Measurements from ENCODE around the gene SPDYA. TPM values are rescaled to one million over a fixed set of nuclear protein-coding genes. Genes with fewer than 3 reads are reported as not detected.
A peak's percentile ranks its signal among the peaks of the same experiment; 100 is the strongest.

SPDYA gene
- total RNA-seq, 2 donors from 2014 or later = 11.2 to 18.7 TPM

DNA sequence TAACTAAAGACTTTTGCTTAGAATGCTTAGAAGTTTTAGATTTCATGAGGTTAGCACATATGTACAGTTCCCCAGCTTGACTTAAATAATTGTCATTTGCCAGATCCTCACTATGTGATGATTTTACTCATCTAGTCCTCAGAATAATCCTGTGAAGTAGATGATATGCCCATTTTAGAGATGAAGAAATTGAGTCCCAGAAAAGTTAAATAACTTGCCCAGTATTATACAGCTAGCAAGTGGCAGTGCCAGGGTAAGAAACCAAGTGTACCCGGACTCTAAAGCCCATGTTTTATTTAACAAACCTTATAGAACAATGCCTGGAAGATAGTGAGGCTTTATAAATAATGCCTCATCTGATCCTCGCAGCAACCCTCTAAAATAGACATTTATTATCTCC, 28.3 kb downstream of the SPDYA start:
- no peak overlapping the region for H3K4me3 Mint-ChIP-seq
- DNase-seq (no peak), ATAC-seq (no peak)
- no peaks in the 10 kb centered on the region for H3K9me3 ChIP-seq (ENCODE audit: control insufficient read depth, low read length, poor library complexity, severe bottlenecking)
- H3K27ac Mint-ChIP-seq = no peak overlapping the region
- no peaks in the 10 kb centered on the region for H3K36me3 Mint-ChIP-seq (ENCODE audit: low read depth)
- H3K27me3 Mint-ChIP-seq = no peaks in the 10 kb centered on the region
- H3K4me1 Mint-ChIP-seq = no peaks in the 10 kb centered on the region

DNA sequence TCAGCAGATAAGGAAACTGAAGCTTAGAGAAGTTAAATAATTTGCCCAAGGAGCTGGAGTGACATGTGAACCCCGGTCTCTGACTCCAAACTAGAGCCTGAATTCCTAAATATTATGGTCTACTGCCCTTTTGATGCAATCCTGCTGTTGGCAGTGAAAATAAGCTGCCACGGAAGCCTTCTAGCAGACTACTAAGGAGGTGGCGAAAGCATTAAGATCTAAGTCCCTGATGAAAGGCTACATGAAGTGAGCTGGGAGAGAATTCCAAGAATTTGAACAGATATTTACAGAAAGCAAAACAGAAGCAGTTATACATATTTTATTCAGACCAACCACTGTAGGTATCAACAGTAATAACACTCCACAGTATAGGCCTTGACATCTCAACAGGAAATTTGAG, 31.4 kb downstream of the SPDYA start:
- H3K27ac Mint-ChIP-seq = no peak overlapping the region
- no peaks in the 10 kb centered on the region for H3K27me3 Mint-ChIP-seq
- ATAC-seq (no peak), DNase-seq (no peak)
- H3K4me1 Mint-ChIP-seq = no peaks in the 10 kb centered on the region
- H3K36me3 Mint-ChIP-seq (ENCODE audit: low read depth) = peaks cover under 1% of the 10 kb centered on the region
- no peaks in the 10 kb centered on the region for H3K9me3 ChIP-seq (ENCODE audit: control insufficient read depth, low read length, poor library complexity, severe bottlenecking)
- no peak overlapping the region for H3K4me3 Mint-ChIP-seq

DNA sequence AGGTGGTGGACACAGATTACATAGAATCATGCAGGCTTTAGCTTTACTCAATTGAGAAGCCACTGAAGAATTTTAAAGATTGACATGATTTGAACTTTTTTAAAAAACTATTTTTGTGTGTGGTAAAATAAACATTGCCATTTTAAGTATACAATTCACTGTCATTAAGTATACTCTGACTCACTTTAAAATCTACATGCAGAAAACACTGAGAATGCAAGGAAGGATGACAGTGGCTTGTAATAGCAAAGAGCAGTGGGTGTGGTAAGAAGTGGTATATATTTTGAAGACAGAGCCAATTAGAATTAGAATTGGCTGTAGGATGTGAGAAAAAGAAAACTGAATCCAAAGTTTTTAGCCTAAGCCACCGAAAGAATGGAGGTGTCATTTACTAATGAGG, 44.6 kb downstream of the SPDYA start:
- ATAC-seq (no peak), DNase-seq (no peak)
- Mint-ChIP-seq H3K4me1 (peaks cover 7% of the 10 kb centered on the region), H3K36me3 (ENCODE audit: low read depth) (peaks cover 3% of the 10 kb centered on the region), H3K4me3 (no peak overlapping the region), H3K27ac (no peak overlapping the region), H3K27me3 (no peaks in the 10 kb centered on the region)
- H3K9me3 ChIP-seq (ENCODE audit: control insufficient read depth, low read length, poor library complexity, severe bottlenecking) = no peaks in the 10 kb centered on the region

DNA sequence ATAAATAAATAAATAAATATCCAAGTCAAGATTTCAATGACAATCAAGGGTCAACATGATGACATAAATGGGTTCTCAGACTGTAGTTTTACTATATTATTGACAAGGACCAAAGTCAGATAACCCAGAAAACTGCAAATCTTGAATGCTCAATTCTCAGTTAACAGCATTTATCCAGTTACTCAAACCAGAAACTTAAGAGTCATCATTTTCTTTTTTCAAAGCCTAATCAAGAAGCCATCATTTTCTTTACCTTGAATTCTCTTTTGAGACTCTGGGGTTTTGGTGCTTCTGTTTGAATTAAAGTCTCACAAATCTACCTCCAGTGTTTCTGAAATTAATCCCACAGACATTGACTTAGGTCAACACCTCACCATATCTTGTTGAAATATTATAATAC, 45.3 kb downstream of the SPDYA start:
- DNase-seq = no peak
- Mint-ChIP-seq H3K4me3 (no peak overlapping the region), H3K27me3 (no peaks in the 10 kb centered on the region), H3K36me3 (ENCODE audit: low read depth) (peaks cover 11% of the 10 kb centered on the region), H3K4me1 (peaks cover 12% of the 10 kb centered on the region), H3K27ac (no peak overlapping the region)
- no peak for ATAC-seq
- H3K9me3 ChIP-seq (ENCODE audit: control insufficient read depth, low read length, poor library complexity, severe bottlenecking) = no peaks in the 10 kb centered on the region

DNA sequence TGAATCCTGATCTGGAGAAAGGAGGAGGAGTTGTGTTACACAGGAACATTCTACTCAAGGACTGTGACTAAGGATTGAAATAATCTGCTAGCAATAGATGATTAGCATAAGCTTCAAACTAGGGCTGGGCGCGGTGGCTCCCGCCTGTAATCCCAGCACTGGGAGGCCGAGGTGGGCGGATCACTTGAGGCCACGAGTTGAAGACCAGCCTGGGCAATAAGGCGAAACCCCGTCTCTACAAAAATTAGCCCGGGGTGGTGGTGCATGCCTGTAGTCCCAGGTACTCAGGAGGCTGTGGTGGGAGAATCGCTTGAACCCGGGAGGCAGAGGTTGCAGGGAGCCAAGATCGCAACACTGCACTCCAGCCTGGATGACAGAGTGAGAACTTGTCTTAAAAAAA, 58.0 kb downstream of the SPDYA start:
- ATAC-seq = no peak
- Mint-ChIP-seq H3K27me3 (no peaks in the 10 kb centered on the region), H3K27ac (peak overlapping the region; percentile 57), H3K36me3 (ENCODE audit: low read depth) (peaks cover 5% of the 10 kb centered on the region), H3K4me3 (peak overlapping the region; percentile 70), H3K4me1 (peaks cover 28% of the 10 kb centered on the region)
- H3K9me3 ChIP-seq (ENCODE audit: control insufficient read depth, low read length, poor library complexity, severe bottlenecking) = no peaks in the 10 kb centered on the region
- no peak for DNase-seq

DNA sequence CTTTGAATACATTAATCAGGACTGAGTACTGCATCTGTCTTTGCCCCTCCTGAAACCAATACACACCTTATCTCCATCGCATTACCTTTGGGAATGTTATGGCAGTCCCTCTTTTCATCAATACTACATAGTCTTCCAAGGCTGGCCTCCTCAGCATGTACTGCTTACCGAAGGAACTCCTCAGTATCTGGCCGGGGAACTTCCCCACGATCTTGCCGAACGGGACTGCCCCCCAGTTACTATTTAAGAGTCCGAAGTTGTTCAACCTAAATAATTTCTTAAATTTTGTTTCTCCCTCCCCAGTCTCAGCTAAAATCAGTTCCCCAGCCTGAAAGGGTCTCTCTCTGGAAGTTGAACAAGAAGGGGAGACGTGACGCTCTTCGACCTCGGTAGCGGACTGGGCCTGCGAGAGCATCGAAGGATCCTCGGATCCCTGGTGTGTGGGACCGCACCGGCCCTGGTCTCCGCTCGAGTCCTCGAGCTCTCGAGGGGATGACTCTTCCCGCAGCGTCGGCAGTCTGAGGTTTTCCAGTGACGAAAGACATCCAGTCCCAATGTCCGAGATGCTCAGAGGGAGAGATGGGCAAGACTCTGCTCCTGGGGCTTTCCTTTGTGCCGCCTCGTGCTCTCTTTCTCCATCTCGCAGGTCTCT, 59.0 kb downstream of the SPDYA start:
- Mint-ChIP-seq H3K4me1 (peaks cover 21% of the 10 kb centered on the region), H3K36me3 (ENCODE audit: low read depth) (peaks cover 3% of the 10 kb centered on the region), H3K4me3 (peak overlapping the region; percentile 95), H3K27ac (peak overlapping the region; percentile 98), H3K27me3 (no peaks in the 10 kb centered on the region)
- ATAC-seq = peak; percentile 11
- H3K9me3 ChIP-seq (ENCODE audit: control insufficient read depth, low read length, poor library complexity, severe bottlenecking) = no peaks in the 10 kb centered on the region
- DNase-seq = peak in 1 of 3 donors; percentile 6

GRCh38 chr2:28870146-28870891, 59.7 kb downstream of the SPDYA start, which contains the start of gene TRMT61B:
TRMT61B (minus strand) TSS chr2:28870309; CDS start chr2:28870277, 32 bp downstream.
- no peaks in the 10 kb centered on the region for H3K9me3 ChIP-seq (ENCODE audit: control insufficient read depth, low read length, poor library complexity, severe bottlenecking)
- Mint-ChIP-seq H3K36me3 (ENCODE audit: low read depth) (no peaks in the 10 kb centered on the region), H3K27ac (peak within 1 kb of the TSS; percentile 98), H3K4me1 (peaks cover 16% of the 10 kb centered on the region), H3K27me3 (peaks cover 2% of the 10 kb centered on the region), H3K4me3 (peak within 1 kb of the TSS; percentile 95)
- DNase-seq (peak; percentile 91 to 98 (median 94)), ATAC-seq (peak; percentile 94)

GRCh38 chr2:28871620-28872019, 61.0 kb downstream of the SPDYA start:
- Mint-ChIP-seq H3K4me3 (no peak overlapping the region), H3K27ac (no peak overlapping the region), H3K36me3 (ENCODE audit: low read depth) (no peaks in the 10 kb centered on the region), H3K4me1 (peaks cover 14% of the 10 kb centered on the region), H3K27me3 (peaks cover 14% of the 10 kb centered on the region)
- no peak for ATAC-seq
- no peak for DNase-seq
- H3K9me3 ChIP-seq (ENCODE audit: control insufficient read depth, low read length, poor library complexity, severe bottlenecking) = no peaks in the 10 kb centered on the region

GRCh38 chr2:28880193-28880592, 69.6 kb downstream of the SPDYA start:
- no peaks in the 10 kb centered on the region for H3K9me3 ChIP-seq (ENCODE audit: control insufficient read depth, low read length, poor library complexity, severe bottlenecking)
- Mint-ChIP-seq H3K27me3 (peaks cover 45% of the 10 kb centered on the region), H3K36me3 (ENCODE audit: low read depth) (peaks cover 2% of the 10 kb centered on the region), H3K4me1 (peaks cover 4% of the 10 kb centered on the region), H3K4me3 (no peak overlapping the region), H3K27ac (no peak overlapping the region)
- DNase-seq (no peak), ATAC-seq (no peak)

DNA sequence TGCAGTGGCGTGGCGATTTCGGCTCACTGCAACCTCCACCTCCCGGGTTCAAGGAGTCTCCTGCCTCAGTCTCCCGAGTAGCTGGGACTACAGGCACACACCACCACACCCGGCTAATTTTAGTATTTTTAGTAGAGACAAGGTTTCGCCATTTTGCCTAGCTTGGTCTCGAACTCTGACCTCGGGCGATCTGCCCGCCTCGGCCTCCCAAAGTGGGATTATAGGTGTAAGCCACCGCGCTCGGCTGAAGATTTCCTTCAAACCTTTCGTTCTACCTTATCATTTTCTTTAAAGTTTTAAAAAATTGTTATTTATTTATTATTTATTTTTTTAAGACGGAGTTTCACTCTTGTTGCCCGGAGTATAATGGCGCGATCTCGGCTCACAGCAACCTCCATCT, 82.9 kb downstream of the SPDYA start:
- ATAC-seq = no peak
- no peak for DNase-seq
- Mint-ChIP-seq H3K4me1 (peaks cover 21% of the 10 kb centered on the region), H3K27me3 (no peaks in the 10 kb centered on the region), H3K36me3 (ENCODE audit: low read depth) (peaks cover 3% of the 10 kb centered on the region), H3K27ac (no peak overlapping the region), H3K4me3 (no peak overlapping the region)
- no peaks in the 10 kb centered on the region for H3K9me3 ChIP-seq (ENCODE audit: control insufficient read depth, low read length, poor library complexity, severe bottlenecking)

DNA sequence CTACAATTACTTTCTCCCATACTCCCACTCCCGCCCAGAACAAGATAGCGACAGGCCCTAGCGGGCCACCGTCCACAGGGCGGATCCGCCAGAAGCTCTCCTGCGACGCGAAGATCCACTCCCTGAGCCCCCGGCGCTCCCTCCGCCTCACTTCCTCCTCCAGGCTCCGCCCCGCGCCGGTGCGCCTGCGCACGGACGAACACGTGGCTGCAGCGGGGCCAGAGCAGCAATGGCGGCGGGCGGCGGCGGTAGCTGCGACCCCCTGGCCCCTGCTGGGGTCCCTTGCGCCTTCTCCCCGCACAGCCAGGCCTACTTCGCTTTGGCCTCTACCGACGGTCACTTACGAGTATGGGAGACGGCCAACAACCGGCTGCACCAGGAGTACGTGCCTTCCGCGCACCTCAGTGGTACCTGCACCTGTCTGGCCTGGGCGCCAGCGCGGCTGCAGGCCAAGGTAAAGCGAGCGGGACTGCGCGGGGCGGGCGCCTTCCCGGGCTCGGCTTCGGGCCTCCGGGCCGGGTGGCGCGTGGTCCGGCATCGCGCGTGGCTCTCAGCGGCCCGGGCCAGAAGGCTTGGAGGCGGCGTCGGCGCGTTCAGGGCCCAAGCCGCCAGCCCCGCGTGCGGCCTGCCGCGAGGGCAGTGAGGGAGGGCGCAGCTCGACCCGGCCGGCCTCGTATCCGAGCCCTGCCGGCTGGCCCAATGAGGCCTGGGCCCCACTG, 84.0 kb downstream of the SPDYA start, which contains the start of gene WDR43:
TSS of gene WDR43 (plus strand) at position 198 of the 719 bp plus-strand sequence. CDS start at position 230, 32 bp downstream.
- H3K36me3 Mint-ChIP-seq (ENCODE audit: low read depth) = no peaks in the 10 kb centered on the region
- H3K4me3 Mint-ChIP-seq = peak within 1 kb of the TSS; percentile 98
- H3K4me1 Mint-ChIP-seq = peaks cover 28% of the 10 kb centered on the region
- H3K27me3 Mint-ChIP-seq = no peaks in the 10 kb centered on the region
- ATAC-seq = peak; percentile 98
- H3K9me3 ChIP-seq (ENCODE audit: control insufficient read depth, low read length, poor library complexity, severe bottlenecking) = no peaks in the 10 kb centered on the region
- peak within 1 kb of the TSS; percentile 96 for H3K27ac Mint-ChIP-seq
- DNase-seq = peak; percentile 97 to 99 (median 98)

DNA sequence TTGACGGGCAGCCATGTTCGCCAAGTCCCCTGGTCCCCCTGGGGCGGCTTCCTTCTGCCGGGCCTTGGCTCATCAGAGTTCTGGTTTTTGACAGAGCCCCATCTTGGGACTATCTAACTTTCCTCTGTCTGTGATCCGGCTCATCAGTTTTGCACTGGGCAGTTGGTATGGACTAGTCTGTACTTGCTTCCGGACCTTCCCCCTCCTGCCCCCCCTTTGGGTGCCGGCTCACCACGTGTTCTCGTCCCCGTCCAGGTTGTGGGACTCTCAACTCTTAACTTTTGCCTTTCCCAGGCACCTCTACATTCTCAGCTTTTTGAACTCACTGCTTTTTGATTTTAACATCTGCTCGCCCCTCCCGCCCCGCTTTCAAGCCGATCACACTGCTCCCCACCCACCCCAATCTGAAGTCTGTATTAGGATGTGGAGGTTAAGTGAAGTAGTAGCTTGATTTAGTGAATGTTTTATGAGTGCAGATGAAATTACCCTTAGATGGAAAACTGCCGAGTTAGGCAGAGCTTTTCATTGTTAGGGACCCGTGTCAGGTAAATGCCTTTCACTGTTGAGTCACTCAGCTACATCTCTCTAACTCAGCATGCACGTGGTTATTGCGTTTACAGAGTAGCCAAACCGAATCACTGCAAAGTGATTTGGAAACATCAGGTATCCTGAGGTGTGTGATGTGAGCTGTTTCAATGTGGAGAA, 84.7 kb downstream of the SPDYA start:
- H3K9me3 ChIP-seq (ENCODE audit: control insufficient read depth, low read length, poor library complexity, severe bottlenecking) = no peaks in the 10 kb centered on the region
- peak overlapping the region; percentile 96 for H3K27ac Mint-ChIP-seq
- H3K4me3 Mint-ChIP-seq = peak overlapping the region; percentile 98
- ATAC-seq = no peak
- DNase-seq = peak in 2 of 3 donors; percentile 9 to 26
- no peaks in the 10 kb centered on the region for H3K36me3 Mint-ChIP-seq (ENCODE audit: low read depth)
- H3K27me3 Mint-ChIP-seq = no peaks in the 10 kb centered on the region
- H3K4me1 Mint-ChIP-seq = peaks cover 31% of the 10 kb centered on the region

- Mint-ChIP-seq H3K4me3 (peak overlapping the region; percentile 45), H3K27me3 (no peaks in the 10 kb centered on the region), H3K4me1 (peaks cover 40% of the 10 kb centered on the region), H3K27ac (peak overlapping the region; percentile 72), H3K36me3 (ENCODE audit: low read depth) (no peaks in the 10 kb centered on the region)
- H3K9me3 ChIP-seq (ENCODE audit: control insufficient read depth, low read length, poor library complexity, severe bottlenecking) = no peaks in the 10 kb centered on the region
- DNase-seq (no peak), ATAC-seq (no peak)
These were observed 86.3 kb downstream of the SPDYA start for GRCh38 chr2:28896906-28897305.

Measured in T-helper 17 cell (primary cell).